HG03558 (cell line): ENCODE results near the gene ZNF276.
"Not testable (repeated sequence)": the region's sequence is repeated elsewhere in the genome, so short reads cannot be mapped to it uniquely, and the experiment has no call there.

ENCODE experiments used
- ATAC-seq: cut with Tn5 transposase; IDR thresholded peaks from one replicate; pipeline ENCODE4 v1.9.1; 2021; ENCODE audit warnings: moderate number of reproducible peaks; ENCODE audit not compliant: unreplicated experiment; ENCODE audit errors: extremely low read depth

Gene ZNF276

DNA sequence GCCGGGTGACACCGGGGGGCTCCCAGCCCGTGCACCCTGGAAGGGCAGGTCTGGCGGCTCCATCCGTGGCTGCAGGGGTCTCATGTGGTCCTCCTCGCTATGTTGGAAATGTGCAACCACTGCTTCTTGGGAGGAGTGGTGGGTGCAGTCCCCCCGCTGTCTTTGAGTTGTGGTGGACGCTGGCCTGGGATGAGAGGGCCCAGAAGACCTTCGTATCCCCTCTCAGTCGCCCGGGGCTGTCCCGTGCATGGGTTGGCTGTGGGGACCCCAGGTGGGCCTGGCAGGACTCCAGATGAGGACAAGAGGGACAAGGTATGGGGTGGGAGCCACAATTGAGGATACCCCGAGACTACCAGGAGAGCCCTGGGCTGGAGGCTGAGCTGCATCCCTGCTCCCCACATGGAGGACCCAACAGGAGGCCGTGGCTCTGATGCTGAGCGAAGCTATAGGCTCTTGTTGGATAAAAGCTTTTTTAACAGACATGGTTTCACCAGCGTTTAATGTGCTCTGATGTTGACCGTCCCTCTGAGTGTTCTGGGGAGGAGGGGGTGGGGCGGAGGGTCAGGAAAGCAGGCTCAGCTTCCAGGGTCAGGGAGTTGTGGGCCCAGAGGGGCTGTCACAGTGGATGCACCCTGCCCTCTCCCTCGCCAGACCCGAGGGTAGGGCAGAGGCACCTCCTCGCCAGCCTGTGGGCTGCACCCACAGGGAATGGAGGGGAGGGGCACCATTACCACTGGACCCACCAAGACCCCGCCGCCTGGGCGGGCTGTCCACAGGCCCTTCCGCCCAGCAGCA lies 25.3 kb upstream of the ZNF276 start:
- no peak for ATAC-seq

DNA sequence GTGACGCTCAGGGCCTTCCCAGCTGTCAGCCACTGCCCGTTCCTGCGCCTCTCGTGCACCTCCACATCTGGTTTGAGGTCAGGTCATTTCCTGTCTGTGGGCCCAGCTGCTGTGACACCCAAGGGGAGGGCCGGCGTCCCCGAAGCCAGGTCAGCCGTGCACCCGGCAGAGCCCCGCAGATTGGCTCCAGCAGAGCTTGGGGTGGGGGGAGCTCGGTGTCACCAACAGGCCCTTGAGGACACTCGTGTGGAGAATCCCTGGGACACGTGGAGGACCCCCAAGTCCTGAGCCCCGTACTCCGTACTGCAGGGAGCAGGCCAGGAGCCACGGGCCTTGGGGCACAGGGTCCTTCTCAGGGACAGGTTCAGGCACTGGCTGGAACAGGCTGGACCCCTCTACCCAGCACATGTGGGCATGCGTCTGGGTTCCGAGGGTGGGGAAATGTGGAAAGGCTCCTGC lies 24.6 kb upstream of the ZNF276 start:
- no peak for ATAC-seq

DNA sequence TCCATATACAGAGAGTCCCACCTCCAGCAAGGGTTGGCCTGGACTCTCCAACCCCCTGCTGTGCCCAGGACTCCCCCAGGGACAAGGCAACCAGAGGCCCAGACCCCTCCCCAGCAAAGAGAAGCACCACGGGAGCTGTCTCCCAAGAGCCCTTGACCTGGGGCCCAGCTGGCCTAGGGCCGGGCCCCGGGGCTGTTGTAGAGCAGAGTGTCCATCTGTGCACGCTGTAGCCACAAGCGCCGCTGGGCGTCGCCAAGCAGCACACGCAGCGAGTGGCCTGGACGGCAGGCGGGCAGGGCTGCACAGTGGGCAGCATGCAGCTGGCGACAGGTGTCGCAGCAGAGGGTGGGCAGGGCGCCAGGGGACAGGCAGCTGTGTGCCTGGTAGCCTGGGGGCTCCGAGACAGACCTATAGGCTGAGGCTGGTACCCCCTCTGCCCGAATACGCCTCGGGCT lies 24.1 kb upstream of the ZNF276 start:
- ATAC-seq, result no peak

DNA sequence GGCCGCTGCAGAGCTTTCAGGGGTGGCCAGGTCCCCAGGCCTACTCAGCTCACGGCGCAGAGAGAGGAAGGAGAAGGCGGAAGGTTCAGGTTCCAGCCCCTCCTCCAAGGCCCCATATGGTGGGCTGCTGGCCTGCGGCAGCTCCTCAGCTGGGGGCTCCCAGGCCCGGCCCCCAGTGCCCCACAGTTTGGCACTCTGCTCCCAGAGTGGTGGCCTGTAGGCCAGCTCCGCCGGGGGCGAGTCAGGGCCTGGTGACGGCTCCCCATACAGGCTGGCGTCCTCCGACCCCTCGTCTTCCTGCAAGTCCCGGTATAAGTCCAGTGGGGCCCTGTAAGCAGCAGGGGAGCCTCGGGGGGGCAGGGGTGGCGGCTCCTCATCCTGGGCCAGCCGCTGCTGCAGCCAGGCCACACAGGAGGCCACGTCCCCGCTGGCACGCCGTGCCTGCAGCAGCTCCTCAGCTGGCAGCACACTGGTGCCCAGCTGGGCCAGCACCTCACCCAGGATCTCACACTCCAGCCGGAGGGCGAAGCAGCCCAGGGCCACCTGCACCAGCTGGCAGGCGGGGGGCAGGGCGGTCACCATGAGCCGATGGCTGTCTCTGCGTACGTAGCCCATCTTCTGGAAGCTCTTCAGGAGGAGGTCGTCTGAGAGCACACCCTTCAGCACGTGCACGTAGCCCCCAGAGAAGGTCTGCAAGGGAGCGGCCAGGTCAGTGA lies 23.6 kb upstream of the ZNF276 start:
- no peak for ATAC-seq

DNA sequence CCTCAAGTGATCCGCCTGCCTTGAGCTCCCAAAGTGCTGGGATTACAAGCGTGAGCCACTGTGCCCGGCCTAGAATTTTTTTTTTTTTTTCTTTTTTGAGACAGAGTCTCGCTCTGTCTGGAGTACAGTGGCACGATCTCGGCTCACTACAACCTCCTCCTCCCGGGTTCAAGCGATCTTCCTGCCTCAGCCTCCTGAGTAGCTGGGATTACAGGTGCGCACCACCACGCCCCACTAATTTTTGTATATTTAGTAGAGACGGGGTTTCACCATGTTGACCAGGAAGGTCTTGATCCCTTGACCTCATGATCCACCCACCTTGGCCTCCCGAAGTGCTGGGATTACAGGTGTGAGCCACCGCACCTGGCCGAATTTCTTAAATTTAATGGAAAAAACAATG lies 22.6 kb upstream of the ZNF276 start:
- not testable (repeated sequence) for ATAC-seq

DNA sequence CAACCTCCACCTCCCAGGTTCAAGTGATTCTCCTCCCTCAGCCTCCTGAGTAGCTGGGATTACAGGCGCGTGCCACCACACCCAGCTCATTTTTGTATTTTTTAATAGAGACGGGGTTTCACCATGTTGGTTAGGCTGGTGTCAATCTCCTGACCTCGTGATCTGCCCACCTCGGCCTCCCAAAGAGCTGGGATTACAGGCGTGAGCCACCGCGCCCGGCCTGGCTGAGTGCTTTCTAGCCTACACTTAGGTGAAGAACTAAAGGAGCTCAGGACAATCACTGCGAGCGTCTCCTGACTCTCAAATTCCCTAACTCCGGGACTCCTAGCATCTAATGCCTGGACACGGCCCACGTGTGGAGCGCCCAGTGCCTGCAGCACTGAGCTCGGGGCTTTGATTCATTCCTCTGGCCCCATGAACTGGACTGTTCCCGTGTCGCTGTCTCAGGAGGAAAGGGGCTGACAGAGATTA lies 21.7 kb upstream of the ZNF276 start:
- ATAC-seq, result not testable (repeated sequence)

DNA sequence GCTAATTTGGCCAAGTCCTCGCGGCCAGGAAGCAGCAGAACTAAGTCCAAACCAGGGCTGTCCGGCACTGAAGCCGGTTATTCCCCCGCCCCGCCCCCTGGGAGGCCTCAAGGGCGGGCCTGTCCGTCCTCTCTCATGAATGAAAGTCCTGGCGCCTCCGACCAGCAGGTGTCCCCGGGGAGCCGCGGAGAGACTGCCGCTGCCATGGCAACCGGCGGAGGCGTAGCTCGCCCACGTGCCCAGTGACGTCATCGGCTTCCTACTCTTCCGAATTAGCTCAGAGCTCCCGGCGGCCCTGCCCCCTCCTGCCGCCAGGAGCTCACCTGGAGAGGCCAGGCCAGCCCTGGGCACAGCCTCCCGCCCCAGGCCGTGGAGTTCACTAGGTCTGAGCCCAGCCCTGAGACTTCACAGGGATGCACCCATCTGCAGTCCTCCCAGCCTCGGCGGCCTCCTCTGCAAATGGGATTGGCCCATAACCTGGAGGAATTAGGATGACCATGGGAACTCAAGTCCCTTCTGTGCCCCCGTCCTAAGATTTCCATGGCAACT lies 21.2 kb upstream of the ZNF276 start:
- peak; percentile 30 for ATAC-seq

DNA sequence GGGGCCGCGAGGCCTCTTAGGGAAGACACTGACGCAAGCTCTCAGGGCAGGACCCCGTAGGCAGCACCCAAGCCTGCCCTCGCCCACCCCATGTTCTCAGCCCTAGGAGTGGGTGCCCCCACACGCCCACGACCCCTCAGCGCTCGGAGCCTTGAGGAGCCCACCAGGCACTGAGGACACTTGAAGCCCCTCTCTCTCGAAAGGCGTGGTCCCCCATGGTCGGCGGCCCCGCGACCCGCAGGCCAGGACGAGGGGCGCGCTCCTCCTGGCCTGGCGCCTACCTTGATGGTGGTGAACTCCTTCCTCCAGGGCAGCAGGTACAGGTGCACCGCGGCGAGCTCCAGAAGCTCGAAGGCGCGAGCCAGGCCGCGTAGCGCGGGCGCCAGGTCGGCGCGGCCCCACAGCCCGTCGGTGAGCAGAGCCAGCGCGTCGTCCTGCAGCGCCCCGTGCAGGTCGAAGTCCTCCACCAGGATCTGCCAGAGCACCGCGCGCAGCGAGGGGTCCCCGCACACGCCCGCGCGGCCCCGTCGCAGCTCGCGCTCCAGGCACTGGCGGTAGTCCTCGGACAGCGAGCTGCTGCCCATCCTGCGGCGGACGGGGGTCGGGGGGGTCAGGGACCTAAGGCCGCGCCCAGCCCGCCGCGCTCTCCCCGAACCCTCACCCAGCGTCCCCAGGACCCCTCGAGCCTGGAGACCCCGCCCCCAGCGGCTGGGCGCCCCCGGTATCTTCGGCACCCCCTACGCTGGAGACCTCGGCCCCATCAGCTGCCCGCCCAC lies 20.5 kb upstream of the ZNF276 start:
- no peak for ATAC-seq

DNA sequence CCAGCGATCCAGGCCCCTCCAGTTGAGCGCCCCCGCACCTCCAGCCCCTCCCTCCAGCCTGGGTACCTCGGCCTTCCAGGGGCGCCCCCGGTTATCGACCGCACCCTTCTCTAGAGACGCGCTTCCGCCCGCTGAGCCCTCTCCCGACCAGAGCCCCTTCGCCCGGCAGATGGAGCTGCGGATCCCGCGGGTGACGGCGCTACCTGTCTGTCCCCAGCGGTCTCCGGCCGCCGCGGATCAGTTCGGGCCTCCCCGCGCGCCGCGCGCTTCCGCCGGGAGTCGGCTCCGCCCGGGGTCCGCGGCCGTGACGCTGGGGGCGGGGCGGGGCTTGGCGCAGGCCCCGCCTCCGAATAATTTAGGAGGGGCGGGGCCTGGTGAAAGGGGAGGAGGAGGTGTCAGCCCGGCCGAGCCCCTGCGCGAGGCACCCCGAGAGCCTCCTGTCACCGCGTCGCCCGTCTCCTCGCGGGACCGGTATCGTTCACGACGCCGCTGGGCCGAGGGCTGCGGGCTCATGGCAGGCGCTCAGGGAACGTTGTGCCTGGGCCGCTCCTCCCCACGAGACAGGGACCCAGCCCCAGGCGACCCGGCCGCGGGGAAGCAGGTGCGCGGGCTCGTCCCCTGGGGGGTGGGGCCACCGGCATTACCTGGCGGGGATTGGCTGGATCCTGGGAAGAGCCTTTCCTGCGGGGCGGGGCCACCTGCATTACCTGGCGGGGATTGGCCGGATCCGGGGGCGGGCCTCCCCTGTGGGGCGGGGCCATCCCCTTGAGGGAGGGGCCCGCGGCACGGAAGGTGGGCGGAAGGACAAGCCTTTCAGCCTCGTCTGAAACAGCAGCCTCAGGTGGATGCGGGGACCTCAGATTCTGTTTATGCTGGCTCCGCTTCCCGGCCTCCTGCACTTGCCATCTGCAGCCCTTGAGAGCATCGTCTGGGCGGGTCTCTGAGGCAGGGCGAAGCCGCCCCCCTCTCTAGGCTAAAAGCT lies 19.6 kb upstream of the ZNF276 start, which contains the start of gene SPATA2L:
Gene SPATA2L, minus strand, starts transcription at position 281 of the 982 bp plus-strand sequence. CDS start 473 bp downstream, outside the sequence.
- ATAC-seq, result peak; percentile 29

DNA sequence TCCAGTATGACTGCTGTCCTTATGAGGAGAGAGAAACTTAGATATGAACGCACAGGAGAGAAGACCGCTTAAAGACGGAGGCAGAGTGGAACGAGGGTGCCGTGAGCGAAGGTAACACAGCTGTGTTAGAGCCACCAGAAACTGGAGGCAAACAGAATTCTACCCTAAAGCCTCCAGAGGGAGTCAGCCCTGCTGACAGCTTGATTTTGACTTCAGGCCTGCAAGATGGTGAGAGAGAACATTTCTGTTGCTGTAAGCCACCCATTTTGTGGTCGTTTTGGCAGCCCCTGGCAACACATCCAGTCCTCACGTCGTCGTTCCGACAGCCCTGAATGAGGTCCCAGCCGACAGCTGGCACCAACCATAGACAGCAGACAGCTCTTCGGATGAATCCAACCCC lies 17.1 kb upstream of the ZNF276 start:
- ATAC-seq, result no peak

DNA sequence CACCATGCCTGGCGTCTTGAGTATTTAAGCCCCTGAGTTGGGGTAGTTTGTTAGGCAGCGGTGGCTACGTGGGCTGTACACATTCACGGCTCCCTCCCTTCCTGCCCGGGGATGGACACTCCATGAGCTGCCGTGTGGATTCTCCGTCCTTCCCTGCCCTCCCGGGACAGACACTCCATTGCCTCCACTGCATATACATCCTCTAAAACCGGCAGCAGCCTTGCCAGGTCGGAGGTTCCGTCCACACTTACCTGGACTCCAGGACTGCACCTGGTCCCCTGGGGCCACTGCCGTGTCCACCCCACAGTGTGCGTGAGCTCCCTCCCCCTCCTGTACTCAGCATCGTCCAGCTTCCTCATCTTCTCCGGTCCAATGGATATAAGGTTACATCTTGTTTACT lies 16.3 kb upstream of the ZNF276 start:
- no peak for ATAC-seq

DNA sequence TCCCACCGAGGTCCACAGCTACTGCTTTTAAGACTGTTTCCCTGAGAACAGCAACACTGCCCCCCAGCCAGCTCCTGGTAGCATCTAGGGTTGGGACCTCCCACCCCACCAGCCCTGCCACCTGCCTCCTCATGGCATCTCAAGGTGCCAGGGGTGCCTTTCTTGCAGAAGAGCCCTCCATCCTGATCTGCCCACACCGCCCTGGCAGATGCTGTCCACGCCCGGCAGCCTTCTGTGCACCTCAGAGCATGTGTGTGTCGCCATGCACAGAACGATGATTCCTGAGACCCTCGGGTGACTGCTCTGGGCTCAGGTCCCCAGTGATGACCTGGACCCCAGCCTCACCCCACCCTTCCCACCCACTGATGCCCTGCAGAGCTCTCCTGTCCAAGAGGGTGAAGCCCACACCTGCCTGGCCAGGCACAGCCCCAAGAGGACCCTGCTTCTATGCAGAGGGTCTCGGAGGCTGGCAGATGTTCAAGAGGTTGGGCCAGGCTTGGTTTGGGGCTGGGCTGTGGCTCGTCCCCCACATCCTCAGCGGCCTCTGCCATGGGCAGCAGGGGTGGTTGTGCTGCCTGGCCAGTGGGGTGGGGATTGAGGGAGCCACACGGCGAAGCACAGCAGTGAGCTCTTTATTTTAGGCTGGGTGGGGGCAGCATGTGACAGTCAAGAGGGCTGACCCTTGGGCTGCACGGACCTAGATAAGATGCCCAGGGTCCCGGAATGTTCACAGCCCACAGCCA lies 14.6 kb upstream of the ZNF276 start:
- ATAC-seq, result no peak

DNA sequence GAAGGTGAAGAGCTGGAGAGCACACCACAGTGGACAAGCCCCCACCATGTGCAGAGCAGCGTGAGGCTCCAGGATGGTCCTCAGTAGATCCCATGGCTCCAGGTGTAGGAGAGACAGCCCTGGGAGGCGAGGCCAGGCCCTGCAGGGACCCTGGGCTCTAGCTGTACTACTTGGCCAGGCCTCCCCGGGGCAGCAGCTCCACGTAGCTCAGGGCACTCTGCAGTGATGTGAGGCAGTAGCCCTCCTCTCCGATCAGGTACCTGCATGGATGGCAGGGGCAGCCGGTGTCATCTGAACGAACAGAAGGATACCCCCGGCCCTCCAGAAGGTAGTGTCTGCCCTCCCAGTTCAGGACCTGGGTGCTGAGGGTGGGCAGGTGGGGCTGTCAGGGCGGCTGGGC lies 13.6 kb upstream of the ZNF276 start:
- no peak for ATAC-seq

DNA sequence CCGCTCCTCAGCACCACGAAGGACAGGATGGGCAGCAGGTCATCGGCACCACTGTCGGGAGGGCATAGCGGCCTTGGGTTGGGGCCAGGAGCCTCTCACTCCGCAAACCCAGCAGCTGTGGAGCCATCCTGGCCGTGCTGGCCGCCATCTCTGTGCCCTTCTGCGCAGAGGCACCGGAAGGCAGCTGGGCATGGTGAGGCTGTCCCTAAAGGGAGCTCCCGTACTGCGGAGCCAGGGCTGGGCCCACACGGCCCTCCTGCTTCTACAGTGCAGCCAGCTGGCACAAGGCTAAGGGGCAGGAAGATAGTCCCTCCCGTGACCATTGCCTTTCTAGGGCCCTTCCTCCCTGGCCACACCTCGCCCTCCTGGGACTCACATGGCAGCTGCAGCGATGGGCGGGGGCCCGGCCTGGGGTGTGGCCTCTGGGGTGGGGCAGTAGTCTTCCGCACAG lies 12.8 kb upstream of the ZNF276 start:
- no peak for ATAC-seq

DNA sequence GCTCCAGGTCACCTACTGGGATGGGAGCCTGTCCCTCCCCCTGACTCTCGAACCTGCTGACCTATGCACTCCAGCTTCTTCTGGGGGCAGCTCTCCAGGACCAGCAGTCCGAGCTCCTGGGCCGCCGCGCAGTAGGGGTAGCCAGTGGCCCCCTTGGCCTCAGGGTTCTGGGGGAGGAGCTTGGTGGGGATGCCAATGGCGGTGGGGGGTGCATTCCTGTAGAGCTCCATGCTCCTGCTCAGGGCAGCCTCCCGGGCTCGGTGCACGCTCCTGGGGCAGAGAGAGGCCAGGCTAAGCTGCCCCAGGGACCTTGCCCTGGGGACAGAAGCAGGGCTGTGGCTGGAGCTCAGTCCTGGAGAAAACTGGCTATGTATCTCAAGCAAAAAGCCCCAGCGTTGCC lies 12.2 kb upstream of the ZNF276 start:
- no peak for ATAC-seq

DNA sequence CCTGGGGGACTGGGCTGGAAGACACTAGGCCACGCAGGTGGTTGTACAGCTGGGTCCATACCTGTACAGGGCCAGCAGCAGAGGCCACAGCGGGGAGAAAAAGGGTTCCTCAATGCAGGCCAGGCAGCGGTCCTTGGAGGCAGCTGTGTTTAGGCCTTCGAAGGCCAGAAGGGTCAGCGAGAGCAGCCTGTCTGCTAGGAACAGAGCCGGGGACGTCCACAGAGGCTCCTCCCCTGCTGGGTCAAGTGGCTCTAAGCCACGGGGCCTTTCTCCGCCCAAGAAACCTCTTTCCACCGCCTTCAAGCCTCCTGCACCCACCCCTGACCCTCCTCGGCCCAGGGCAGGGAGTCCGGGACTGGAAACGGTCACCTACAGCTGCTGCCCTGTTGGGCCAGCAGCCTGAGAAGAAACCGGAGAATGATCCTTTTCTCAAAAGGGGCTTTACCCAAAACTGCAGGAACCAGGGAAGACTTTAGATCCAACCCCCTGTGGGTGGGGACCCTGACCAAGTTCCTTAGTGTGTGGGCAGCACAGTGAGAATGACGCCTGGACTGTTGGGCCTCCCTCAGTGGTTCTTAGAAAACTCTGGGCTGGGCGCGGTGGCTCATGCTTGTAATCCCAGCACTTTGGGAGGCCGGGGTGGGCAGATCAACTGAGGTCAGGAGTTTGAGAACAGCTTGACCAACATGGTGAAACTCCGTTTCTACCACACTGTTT lies 11.5 kb upstream of the ZNF276 start:
- no peak for ATAC-seq

DNA sequence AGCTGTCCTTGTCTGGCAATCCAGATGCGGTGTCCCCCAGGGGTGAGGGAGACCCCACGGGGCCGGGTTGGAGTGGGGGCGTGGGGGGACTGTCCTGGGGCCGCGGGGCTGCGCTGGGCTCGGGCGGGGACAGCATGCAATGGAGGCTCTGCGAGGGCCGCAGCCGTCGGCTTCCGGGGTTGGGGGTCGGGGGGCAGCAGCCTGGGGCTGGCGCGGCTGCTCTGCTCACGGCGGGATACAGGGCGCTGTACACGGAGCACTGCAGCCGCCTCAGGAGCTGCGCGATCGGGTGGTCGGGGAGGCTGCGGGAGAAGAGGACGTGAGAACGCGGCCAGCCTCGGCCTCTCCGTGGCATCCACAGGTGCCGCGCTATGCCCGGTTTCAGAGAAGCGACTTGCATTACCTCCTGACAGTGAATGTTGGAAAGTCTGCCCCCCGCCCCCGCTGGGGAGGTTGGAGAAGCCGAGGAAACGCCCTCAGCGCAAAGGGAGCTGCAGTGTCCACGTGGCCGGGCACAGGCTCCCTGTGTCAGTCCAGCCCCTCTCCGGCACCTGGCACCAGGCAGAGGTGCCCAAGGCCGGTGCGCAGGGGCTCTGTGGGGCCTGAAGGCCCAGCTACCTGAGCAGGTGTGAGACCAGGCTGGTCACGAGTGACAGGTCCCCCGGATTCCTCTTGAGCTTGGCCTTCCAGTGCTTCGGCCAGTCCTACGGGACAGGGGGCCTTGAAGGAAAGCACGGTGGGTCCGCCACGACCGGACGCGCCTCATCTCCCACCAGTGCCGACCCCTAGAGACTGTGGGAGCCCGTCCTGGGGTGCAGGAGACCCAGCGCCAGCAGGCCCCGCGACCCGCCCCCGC lies 10.4 kb upstream of the ZNF276 start:
- ATAC-seq, result no peak
